Mucosa of gallbladder (tissue), 1 donor: ENCODE results near the gene CBFA2T3. TPM values are rescaled to one million over a fixed set of nuclear protein-coding genes. Genes with fewer than 3 reads are reported as not detected.

ENCODE experiments used
- DNase-seq: peaks from one replicate; pipeline ENCODE4 v3.0.0-alpha.2; 2020; ENCODE audit warnings: low spot score
- total RNA-seq: library from RNA; stranded (reverse); gene quantifications from one replicate; pipeline ENCODE4 v1.2.1, GENCODE V29; 2021
- donor health status: DM: no; HTN: no; CAD: no.

CBFA2T3 gene
- total RNA-seq, 1 donor from 2014 or later = 5.2 TPM

- no peak for DNase-seq
Observed at GRCh38 chr16:88976366-88977017, 515 bp downstream of the CBFA2T3 start.

- DNase-seq = no peak
Observed at GRCh38 chr16:88975511-88976061, 1.4 kb downstream of the CBFA2T3 start.

- DNase-seq = no peak
Observed at GRCh38 chr16:88974916-88975215, 2.1 kb downstream of the CBFA2T3 start.

- no peak for DNase-seq
Observed at GRCh38 chr16:88974080-88974915, 2.7 kb downstream of the CBFA2T3 start.

DNA sequence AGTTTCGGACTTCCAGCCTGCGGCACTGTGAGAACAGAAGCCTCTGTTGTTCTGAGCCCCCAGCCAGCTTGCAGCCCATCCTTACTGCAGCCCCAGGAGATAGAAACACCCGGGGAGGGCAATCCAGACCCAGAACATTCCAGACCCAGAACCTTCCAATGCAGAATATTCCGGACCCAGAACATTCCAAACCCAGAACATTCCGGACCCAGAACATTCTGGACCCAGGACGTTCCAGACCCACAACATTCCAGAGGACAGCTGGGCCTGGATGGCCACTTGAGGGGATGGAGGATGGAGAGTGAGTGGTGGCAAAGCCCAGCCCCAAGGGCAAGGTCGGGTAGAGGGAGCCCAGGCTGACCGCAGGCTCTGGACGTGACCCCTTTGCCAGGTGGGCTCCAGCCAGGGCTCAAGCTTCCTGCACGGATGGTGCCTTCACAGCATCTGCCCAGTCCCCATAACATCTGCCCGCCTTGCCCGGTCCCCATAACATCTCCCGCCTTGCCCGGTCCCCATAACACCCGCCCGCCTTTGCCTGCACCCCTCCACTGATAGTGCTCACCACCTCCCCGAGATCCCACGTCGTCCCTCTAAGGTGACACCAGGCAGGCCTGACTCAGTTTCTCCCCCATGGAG is 3.5 kb downstream of the CBFA2T3 start:
- no peak for DNase-seq

DNA sequence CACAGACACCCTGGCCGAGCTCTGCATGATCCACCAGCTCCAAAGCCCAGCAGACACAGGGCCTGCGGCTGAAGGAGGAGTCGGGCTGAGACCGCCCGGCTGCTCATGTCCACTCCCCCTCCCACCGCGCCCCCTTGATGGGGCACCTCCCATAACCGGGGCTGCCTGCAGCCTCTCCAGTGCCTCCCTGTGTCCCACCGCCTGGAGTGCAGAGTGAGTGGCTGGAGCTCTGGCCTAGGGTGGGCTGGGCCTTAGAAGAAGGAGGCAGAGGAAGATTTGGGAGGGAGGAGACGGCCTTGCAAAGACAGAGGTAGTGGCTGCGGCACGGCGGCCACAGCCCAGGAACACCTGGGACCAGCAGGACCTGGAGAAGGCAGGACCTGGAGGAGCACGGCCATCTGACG is 4.0 kb downstream of the CBFA2T3 start:
- DNase-seq = no peak

- DNase-seq = no peak
Observed at GRCh38 chr16:88972349-88972748, 4.7 kb downstream of the CBFA2T3 start.

DNA sequence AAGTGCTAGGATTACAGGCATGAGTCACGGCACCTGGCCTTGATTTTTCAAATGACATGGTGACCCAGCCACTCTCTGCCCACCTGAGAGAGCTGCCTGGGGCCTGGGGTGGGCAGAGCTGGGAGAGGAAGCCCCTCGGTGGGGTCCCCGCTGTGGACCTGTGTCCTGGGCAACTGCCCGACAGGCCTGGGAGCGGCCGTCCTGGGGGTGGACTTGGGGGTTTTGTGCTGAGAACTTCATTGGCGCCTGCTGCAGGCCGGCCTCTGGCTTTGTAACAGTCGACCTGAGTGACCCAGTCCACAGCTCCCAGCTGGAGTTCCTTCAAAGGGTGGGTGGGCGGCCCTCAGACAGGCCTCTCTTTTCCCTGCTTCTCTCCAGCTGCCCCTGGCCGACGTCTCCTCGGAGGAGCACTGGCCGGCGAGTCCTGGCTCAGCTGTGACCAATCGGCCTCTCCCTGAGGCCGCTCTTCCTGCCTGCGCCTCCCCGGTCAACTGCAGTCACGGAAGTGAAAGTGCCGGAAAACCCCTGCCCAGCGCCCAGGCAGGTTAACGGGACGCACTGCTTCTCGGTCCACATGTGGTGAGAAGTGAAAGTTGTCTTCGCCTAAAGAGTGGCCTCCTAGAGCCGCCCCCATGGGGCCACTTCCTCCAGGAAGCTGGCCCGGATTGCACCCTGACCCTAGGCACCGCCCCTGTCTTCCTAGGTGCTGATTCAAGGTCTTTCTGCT is 5.5 kb downstream of the CBFA2T3 start:
- DNase-seq = no peak

- DNase-seq = no peak
Observed at GRCh38 chr16:88970539-88971065, 6.4 kb downstream of the CBFA2T3 start.

DNA sequence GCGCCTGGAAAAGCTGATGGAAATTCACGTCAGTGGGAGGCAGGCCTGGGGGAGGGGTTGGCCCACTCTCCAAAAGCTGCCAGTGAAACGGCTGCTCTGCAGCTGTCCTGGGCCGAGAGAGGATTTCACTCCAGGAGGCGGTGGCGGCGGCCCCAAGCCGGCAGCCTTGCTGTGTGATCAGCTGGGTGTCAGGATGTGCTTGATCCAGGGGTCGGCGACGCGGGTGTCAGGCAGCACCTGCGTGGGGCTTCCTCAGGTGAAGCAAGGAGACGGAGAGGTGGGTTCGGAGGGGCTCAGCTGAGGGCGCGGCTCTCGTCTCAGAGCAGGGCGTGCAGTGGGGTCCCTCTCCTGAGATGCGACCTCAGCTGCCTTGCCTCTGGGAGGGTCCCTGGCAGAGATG is 7.0 kb downstream of the CBFA2T3 start:
- no peak for DNase-seq

DNA sequence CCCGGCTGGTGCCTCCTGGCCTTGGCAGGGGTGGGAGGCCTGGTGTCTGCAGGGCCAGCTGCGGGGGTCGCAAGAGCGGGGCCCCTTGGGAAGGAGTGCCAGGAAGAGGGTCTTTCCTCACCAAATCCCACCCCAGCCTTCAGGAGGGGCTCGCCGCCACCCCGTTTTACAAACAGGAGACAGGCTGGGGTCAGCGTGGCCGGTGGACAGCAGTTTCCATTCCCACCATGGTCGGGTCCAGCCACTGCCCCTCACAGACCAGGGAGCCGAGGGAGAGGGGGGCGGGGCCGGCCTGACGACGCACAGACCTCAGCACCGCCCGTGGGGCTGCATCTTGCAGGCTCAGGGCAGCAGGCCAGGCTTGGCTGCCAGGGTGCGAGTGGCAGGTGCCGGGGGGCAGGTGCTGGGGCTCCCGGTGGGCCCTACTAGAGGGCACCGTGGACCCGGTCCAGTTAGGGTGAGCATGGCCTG is 7.6 kb downstream of the CBFA2T3 start:
- DNase-seq = no peak

DNA sequence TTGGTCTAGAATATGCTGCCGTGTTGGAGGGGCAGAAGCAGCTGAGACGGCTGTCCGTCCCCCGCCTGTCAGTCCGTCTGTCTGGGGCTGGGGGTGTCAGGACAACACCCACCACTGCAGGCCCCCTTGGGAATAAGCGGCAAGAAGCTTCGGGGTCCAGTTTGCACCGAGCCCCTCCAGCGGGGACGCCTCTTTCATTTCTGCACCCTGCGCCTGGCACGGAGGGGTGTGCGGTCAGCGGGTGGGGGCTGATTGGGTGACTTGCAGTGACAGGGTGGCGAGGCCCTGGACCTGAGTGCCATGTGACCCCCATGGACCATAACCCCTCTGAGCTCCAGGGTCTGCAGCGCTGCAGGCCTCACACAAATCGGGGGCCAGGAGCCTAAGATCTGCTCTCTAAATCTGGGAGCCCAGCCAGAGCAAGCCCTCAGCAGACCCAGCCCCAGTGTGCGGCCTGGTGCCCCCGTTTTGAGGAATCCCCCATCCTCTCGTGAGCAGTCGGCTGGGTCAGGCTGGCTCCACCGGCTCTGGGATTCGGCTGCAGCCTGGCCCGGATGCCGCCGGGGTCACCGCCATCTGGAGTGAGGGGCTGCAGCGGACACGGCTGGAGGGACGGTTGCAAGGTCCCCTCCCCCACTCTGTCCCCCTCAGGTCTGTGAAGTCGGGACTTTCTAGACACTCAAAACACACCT is 8.3 kb downstream of the CBFA2T3 start:
- no peak for DNase-seq

DNA sequence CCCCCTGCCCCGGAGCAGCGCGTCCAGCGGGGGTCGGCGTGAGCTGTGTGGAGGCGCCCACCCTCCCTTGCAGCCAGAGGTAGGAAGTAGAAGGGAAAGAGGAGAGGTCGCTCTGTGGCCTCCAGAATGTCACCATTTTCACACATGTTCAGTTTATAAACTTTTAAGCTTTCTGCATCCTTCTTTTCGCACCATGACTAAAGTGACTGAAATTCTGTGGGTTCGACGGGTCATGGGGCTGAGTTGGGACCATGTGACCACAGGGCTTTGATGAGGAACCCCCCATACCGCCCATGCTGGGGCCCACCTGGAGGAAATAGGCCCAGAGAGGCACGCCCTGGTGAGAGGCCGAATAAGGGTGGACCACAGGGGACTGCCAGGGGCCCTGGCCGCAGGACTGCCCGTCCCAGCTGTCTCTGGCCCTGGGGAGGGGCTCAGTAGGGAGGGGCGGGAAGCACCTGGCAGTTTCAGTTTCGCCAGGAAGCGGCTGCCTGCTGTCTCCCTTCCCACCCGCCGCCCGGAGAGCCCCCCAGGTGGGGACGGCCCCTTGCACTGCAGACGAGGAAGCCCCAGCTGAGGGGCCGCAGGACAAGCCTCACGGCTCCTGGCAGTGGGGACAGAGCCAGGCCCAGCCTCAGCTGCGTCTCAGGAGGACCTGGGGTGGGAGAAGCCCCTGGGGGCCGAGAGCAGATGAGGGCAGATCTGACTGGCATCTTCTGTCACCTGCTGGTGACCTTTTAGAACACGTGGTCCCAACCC is 9.0 kb downstream of the CBFA2T3 start:
- no peak for DNase-seq

DNA sequence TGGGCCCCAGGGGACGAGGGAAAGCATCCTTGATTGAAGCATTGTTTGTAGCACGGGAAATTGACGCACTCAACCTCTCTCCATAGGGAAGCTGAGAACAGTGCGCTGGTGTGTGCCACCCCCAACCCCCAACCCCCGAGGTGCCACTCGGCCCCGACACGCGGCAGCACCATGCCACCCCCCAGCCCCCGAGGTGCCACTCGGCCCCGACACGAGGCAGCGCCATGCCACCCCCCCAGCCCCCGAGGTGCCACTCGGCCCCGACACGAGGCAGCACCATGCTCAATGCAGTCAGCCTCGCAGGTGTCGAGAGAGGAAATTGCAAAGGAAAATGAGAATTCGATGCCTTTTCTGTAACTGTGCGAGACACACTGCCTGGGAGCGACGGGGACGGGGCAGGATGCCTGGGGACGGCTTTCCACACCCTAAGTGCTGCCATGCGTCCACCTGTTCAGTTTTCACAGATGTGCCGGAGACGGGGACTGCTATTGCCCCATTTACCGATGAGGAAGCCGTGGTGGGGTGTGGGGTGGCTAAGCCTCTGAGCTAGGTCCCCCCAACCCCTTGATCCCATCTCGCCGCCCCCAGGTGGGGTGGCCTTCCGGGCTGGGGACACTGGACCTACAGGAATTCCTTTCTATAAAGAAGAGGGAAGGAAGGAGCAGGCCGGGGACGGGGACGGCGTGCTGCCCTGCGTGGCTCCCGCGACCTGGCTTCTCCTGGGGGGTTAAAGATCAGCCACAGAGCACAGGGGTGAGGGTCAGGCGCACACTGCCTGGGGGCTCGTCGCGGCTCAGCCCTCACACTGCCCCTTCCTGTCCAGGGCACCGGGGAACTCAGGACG is 9.8 kb downstream of the CBFA2T3 start:
- DNase-seq = no peak

- no peak for DNase-seq
Observed at GRCh38 chr16:88965826-88966480, 11.1 kb downstream of the CBFA2T3 start.

- DNase-seq = no peak
Observed at GRCh38 chr16:88965411-88965810, 11.6 kb downstream of the CBFA2T3 start.

DNA sequence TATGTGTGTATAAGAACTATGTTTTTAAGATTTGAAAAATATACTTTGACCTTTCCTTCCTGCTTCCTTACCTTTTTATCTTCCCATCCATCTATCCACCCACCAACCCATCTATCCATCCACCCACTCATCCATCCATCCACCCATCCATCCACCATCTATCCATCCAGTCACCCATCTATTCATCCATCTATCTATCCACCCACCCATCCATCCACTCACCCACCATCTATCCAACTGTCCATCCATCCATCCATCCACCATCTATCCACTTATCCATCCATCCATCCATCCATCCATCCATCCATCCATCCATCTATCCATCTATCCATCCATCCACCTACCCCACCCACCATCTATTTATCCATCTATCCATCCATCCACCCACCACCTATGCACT is 12.4 kb downstream of the CBFA2T3 start:
- no peak for DNase-seq

DNA sequence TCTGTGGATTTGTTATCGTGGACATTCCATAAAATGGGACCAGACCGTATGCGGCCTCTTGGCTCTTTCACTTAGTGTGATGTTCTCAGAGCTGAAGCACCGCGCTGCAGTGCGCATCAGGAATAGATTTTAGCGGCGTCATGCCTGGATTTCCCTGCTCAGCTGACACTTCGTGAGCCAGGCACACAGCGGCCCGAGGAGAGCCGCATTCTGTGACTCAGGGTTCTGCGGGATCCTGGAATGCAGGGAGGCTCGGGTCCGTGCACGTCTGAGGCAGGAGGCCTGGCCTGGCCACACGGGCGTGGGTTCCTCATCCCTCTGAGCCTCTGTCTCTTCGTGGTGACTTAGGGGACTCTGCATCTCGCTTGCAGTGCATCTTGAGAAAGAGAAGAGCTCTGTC is 13.4 kb downstream of the CBFA2T3 start:
- no peak for DNase-seq
